CD4-positive, alpha-beta T cell treated with Interleukin-4 for 4 hours (primary cell): Measurements from ENCODE around the gene RASSF10.
A peak's percentile ranks its signal among the peaks of the same experiment; 100 is the strongest.
"Not testable (repeated sequence)": the region's sequence is repeated elsewhere in the genome, so short reads cannot be mapped to it uniquely, and the experiment has no call there.

Experiments used
- DNase-seq: peaks from one replicate; pipeline ENCODE4 v3.0.0-alpha.2; 2020

The RASSF10 gene

GRCh38 chr11:13029872-13030271 is 20.8 kb downstream of the RASSF10 start:
- no peak for DNase-seq

DNA sequence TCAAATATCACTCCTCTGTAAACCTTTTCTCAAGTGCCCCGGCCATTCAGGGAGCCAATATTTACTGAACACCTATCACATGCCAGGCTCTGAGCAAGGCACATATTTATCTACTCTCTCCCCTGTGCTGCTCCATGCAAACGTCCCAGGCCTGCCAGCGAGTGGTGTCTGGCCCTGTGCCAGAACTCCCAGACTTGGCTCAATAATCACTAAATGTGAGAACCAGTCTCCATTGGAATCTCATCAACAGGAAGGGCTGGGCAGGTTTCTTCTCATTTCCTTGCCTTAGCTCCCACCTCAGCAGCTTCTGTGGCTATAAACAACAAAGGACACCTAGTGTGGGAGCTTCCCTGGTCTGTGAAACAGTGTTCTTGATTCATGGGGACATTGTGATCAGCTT is 21.7 kb downstream of the RASSF10 start:
- no peak for DNase-seq

GRCh38 chr11:13031349-13031748 is 22.2 kb downstream of the RASSF10 start:
- no peak for DNase-seq

DNA sequence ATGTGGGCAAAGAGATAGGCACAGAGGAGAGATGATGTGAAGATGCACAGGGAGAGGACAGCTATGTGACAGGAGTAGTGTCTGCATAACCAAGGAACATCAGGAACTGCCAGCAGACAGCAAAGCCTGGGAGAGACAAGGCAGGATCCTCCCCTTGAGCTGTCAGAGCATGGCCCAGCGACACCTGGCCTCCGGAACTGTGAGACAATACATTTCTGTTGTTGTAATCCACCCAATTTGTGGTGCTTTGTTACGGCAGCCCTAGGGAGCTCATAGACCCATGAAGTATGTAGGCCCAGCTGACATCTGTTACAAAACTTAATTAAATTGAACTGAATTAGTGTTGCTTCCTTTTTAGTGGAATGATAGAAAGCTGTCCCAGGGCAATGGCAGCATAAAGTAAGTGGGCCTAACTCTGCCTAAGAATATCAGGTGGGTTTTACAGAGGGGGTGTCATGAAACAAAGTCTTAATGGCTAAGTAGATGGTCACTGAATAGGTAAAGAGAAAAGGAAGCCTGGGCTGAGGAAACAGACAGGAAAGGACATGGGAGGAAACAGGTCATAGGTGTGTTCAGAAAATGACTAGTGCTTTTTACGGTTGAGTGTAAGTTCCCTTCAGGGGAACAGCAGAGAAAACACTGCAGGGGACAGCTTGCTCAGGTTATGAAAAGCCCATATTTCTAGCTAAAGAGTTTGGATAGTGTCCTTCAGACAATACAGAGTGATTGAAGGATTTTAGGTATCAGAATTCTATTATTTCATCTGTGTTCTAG is 24.8 kb downstream of the RASSF10 start:
- DNase-seq, result no peak

DNA sequence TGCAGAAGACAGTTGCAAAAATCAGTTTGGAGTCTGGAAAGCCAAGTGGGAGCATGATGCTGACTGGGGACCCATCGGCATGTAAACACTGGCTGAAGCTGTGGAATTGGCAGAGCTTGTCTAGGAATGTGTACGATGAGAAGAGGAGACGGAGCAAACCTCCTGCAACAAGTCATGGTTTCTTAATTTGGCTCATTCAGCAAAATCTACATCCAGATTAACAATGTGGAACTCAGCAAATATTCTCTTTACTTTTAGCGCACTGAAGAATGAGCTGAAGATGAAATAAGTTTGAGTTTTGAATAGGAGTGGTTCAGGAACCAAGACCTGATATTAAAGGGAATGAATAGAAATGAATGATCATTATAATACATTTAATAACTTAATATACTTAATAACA is 26.6 kb downstream of the RASSF10 start:
- DNase-seq, result no peak

- DNase-seq, result no peak
These were observed 27.1 kb downstream of the RASSF10 start for GRCh38 chr11:13036235-13036634.

DNA sequence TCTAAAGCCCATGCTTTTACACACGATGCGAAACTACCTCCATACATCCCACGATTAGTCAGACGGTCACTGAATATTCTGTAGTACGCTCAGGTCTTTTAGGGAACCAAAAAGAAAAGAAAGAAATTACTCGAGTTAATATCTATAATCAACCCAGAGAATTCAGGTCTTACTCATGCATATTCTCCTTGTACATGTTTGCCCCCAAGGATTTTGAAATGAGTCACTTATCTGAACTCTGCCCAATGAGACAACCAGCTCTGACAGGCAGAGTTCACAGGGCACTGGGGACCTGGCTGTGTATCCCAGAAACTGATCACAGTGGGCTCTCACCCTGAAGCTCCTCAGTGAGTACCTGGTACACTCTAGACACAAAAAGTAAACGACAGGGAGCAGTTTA is 29.2 kb downstream of the RASSF10 start:
- no peak for DNase-seq

GRCh38 chr11:13039126-13039525 is 30.0 kb downstream of the RASSF10 start:
- no peak for DNase-seq

- DNase-seq, result no peak
These were observed 31.9 kb downstream of the RASSF10 start for GRCh38 chr11:13040969-13041561.

GRCh38 chr11:13042873-13043342 is 33.8 kb downstream of the RASSF10 start:
- DNase-seq, result no peak

DNA sequence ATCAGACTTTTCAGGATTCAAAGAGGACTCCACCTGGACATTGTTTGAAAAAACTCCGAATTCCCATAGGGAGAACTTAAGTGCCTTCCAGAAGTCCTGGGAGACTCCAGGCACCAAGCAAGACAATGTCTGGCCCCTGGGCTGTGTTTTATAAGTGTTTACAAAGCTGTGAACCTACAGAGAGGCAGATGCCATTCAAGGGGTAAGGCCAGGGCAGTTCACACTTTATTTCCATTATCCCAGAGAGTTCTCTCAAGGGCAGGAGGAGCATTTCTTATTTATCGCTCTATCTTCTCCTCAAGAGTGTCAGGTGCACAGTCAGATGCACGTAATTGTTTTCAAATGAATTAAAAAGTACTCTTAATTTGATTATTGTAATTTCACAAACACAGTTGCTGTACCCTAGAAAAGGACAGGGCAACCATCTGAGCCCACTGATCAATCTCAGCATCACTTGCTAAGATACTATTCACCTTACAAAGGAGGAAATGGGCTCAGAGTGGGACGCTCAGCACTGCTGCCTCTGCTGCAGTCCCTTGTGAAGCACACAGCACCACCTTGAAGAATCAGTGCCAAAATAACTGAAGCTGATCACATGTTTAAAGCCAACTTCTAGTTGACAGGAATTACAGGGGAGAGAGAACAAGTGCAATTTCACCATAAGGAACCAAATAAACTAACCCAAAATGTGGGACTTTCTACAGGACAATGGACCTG is 35.0 kb downstream of the RASSF10 start:
- DNase-seq, result no peak

- not testable (repeated sequence) for DNase-seq
These were observed 36.0 kb downstream of the RASSF10 start for GRCh38 chr11:13045089-13045488.

GRCh38 chr11:13045734-13046133 is 36.6 kb downstream of the RASSF10 start:
- DNase-seq, result no peak

DNA sequence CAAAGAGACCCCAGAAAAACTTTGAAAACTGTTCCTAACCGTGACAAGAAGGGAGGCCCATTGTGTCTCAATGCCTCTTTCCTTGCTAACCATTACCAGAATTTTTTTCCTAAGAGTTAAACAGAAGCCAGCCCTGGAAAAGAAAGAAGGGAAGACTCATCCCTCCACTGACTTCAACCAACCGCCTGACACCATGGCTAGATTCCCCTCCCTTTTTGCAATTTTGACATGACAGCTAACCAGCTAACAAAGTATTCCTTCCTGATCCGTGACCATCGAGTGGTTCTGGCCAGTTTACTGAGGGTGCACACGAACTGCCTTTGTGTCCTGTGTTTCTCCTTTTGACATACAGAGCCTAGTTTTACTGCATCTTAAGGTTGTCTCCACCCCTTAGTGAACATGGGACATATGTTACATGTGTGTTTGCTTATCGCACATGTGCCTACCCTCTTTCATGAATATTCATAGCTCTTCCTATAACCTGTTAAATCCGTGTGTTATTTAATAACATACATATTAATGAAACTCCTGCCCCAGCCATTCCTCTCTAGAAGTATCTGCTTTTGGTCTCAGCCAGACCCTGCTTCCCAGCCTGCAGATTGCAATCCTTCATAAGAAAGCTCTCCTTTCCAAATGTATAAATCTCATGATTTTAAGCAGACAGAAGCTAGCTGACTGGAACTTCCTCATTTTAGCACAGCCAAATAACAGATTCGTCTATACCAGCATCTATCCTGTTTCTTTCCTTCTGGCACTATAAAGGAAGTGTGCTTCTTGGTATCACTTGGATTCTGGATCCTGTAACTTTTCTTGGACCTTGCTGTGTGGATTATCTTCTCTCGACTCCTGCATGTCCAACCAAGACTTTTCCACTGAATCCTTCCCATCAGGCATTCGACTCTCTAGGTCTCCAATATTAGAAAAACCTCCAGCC is 37.8 kb downstream of the RASSF10 start:
- no peak for DNase-seq

GRCh38 chr11:13047884-13048283 is 38.8 kb downstream of the RASSF10 start:
- DNase-seq, result no peak

- no peak for DNase-seq
These were observed 42.1 kb downstream of the RASSF10 start for GRCh38 chr11:13051257-13051656.

DNA sequence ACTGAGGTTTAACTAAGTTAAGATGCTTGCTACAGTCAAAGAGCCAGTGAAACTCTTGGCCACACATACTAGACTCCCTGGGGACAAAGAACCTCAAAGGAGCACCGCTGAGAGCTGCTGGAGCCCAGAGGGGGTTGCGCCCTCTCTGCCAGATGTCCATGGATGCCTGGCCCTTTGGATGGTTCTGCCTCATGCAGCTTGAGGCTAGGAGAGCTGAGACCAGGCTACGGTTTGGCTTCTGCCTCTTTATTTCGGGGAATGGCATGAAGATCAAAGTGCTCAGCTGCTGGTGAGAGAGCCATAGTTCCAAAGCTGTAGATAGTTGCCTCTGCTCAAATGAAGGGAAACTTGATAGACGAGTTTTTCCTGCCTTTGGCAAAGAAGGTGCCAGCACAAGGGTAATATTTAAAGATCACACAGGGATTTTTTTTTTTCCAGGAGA is 43.0 kb downstream of the RASSF10 start:
- DNase-seq, result no peak

DNA sequence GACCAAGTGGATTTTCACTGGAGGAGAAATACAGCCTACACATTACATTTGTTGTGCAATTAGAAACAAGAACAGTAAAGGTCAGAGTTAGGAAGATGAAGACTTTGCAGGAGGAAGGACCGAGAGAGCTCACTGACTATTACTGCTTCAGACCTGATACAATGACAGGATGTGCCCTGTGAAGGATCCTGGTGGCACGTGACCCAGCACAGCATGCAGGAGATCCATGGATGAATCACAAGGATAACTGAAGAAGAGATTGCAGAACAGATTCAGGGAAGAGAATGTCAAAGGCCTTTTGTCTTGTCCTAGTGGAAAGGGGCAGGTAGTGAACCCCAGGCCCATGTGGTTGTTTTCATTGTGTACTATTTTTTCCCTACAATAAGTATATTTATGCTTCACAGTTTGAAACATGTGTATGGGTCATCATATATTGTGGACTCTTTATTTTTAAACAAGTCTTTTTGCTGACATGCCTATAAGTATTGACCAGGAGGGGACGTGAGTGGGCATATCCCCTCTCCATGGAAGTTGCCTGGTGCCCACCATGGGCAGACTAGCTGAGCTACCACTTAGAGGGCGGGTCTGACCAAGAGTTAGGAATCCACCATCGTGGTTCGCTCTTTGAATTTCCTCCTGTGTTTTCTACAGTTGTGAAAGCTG is 44.3 kb downstream of the RASSF10 start:
- no peak for DNase-seq

GRCh38 chr11:13054278-13054677 is 45.2 kb downstream of the RASSF10 start:
- DNase-seq, result no peak

- DNase-seq, result peak; percentile 4
These were observed 46.1 kb downstream of the RASSF10 start for GRCh38 chr11:13055200-13055599.

DNA sequence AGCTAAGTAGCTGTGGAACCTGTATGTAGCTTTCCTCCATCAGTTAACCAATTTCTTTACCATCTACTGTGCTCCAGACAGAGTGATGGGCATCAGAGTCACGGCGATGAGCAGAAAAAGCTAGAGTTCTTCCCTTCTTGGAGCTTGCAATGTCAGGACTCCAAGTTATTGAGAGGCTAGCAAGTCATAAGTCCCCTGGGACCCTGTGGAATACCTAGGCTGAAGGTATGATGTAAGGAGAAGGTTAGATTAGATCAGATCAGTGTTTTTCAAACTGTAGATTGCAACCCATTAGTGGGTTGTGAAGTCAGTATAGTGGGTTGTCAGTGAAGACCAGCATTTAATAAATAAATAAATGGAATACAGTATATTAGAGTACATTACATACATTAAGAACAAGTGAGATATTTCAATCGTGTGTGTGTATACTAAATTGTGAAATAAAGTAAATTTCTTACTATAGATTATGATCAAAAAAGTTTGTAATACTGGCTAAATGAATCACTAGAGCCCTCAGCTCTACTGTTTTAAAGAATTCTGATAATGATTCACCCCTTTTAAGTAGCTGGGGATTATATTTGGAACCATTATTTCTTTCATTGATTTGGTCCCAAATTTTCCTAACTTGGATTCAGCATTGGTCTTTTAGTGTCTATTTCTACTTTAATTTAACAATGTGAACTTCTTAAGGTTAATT is 52.3 kb downstream of the RASSF10 start:
- no peak for DNase-seq
